GM21360 (cell line): ENCODE data around the gene CYTH4.

Experiments used
- ATAC-seq: cut with Tn5 transposase; IDR thresholded peaks from one replicate; pipeline ENCODE4 v1.9.1; 2021; ENCODE audit warnings: mild to moderate bottlenecking, moderate library complexity; ENCODE audit not compliant: unreplicated experiment

The CYTH4 gene

GRCh38 chr22:37269936-37270678, 12.2 kb upstream of the CYTH4 start:
- ATAC-seq = no peak

DNA sequence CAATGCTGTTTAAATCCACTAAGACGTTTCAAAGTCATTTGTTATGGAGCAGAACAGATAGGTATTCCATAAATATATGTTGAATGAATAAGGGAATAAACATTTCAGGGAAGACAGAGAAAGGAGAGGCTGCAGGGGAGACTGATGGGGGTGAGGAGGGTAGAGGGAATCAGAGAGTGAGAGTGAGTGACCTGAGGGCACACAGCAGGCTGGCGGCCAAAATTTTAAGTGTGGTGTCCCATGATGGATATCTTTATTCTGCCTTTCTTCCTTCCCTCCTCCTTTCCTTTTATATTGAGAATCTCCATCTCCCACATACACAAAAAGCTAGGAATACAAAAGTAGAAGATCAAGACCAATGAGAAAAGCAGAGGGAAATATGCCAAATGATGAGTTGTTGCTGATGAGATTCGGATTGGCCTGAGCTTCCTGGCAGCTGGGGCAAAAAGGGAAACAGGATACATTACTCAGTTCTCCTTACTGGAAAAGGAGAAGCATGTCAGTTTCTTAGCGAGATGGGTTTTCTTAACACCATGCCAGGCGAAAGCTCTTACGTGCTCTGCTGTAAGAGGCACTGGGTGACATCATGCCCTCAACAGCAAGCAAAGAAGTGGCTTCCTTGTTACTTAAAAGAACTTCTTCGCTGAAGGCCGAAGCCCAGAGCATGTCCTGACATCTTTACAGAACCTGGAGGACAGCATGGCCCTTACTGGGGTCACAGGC, 11.2 kb upstream of the CYTH4 start:
- no peak for ATAC-seq

DNA sequence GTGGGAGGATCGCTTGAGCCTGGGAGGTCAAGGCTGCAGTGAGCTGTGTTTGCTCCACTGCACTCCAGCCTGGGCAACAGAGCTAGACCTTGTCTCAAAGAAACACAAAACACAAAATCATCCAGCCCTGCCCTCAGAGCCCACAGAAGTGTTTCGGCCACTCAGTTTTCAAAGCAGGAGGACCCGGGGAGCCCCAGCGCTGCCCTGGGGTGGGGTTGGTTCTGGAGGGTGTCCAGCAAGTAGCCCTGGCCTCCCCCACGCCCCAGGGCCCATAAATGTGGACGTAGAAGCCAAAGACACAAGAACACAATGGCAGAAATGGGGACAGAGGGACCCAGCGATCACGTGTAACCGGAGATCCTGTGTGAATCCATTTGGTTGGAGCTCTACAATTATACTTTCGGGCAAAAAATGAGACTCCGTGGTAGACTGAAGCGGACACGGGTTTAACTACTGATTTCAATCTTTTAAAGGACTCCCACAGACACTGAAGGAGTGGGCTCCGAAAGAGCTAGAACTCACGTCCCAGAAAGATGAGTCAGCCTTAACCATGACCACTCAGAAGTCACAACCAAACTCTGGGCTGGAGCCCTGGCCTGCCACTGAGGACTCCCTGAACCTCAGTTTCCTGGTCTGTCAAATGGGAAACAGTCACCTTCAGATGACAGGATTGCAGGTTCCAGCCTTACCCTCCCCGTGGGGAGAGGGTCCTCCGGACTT, 9.0 kb upstream of the CYTH4 start:
- ATAC-seq = no peak

DNA sequence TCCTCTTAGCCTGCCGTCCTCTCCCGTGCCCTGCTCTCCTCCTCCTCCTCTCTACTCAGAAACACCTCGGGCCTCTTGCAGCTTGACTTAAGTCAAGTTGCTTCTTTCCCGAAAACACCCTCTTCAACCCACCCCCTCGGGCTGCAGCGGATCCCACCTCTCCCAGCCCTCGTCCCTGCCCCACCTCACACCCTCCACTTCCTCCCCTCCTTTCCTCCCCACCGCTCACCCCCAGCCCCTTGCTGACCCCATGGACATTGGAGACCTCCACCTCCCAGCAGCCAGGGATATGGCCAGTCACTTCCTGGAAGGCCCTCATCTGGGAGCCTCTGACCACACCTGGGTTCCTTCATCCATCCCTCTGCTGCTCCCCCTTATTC, 8.5 kb upstream of the CYTH4 start:
- no peak for ATAC-seq

DNA sequence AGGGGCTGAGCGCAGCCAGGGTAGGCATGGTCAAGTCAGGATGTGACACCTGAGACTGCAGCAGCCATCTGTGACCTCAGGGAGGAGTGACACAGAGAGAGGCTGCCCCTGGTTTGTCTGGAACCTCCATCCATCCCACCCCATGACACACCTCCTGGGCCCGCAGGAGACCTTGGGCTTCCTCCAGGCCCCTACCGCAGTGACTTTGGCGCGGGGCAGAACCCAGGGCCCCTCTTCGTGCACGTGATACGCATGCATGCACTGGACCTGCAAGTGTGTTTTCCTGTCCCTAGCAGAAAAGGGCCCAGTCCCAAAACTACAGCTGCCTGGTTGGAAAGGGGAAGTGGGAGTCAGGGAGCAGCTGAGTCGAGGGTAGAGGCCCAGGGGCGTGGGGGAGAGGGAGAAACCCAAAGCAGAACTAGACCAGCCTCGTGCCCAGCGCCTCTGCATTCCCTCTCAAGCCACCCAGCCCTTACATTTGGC, 7.9 kb upstream of the CYTH4 start:
- ATAC-seq = no peak

- ATAC-seq = no peak
These were observed 7.2 kb upstream of the CYTH4 start for GRCh38 chr22:37275134-37275533.

DNA sequence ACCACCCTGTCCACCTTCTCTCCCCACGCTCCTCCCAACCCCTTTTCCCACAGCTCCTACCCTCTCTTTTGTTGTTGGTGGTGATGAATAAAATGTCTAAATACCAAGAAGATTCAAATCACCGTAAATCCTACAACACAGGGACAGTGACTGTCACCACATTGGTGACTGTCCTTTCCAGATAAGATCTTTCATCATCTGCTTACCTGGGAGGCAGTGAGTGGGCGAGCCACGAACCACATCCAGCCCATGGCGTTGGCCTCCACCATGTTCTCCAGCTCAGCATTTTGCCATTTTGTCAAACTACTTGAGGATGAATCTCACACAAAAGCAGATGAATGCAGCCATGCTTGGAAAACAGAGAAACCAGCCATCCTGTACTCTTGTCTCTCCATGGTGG, 6.7 kb upstream of the CYTH4 start:
- ATAC-seq = no peak

- no peak for ATAC-seq
These were observed 5.5 kb upstream of the CYTH4 start for GRCh38 chr22:37276776-37277175.

DNA sequence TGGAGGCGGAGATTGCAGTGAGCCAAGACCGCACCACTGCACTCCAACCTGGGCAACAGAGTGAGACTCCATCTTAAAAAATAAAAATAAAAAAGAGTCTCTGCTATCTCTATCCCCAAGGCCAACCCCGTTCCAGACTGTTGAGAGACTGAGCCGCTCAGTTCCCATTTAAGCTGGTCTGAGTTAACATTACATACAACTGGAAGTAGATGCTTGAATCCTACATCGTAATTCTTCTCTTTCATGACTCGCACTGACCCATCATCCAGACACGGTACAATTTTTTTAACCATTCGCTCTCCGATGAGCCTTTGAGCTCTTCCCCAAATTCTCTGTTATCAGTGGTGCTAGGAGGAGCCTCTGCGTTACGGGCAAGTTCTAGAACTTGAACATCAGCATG, 4.9 kb upstream of the CYTH4 start:
- no peak for ATAC-seq

DNA sequence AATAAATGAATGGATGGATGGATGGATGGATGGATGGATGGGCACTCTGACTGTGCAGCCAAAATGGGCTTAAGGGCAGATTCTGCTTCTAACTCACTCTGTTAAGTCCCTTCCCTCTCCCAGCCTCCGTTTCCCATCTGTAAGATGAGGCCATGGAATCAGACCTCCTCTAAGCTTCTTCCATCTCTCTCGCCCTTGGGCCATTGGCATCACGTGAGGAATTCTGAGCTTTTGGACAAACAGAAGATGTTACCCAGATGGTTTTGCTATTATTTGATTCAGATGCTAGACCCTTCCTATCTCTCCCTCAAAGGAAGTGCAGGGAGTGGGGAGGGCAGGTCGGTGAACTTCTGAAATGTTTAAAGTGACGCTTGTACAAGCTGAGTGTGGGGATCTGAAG, 4.0 kb upstream of the CYTH4 start:
- ATAC-seq = no peak

DNA sequence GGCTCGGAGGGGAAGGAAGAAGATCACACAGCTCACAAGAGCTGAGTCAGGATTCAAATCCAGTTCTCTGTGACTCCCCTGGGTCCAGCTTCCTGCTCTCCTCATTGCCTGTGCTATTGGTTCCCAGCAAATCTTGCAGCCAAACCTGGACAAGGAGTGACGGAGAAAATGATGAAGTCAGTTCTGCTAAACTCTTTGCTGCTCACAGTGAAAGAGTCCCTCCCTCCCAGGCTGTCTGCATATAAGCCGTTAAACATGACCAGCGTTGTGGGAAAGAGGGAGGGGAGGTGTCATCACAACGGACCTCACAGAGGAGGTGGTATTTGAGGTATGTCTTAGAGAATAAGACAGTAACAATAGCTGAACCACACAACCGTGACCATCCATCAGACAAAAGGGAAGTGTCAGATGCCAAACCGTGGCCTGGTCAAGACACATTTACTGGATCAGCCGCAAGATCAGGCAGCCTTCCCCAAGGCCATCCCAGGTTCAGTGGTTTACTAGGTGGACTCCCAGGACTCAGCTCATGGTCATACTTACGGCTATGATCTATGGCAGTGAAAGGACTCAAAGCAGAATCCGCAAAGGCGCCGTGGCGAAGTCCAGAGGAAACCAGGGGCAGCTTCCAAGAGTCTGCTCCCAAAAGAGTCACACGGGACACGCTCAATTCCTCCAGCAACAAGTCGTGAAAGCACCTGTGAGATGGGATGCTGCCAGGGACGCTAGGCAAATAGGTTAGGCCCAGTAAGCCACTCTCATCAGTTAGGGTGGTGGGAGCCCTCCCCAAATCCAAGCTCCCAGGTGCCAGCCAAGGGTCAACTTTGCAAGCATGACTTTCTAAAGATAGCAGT, 2.8 kb upstream of the CYTH4 start:
- no peak for ATAC-seq

DNA sequence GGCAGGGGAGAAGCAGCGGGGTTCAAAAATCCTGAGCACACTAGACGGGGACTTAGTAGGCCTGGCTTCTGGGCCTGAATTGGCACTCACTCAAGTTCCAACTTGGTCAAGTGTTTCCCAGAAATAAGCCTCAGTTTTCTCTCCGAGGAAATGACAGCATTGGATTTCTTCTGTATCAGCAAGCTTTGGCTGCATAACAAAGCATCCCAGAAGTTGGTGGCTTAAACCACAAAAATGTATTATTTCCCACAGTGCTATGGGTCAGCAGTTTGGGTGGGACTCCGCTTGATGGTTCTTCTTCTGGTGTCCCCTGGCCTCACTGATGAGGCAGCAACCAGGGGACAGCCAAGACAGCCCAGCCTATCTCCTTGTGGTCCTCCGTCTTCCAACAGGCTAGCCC, 1.6 kb upstream of the CYTH4 start:
- ATAC-seq = no peak

GRCh38 chr22:37281195-37281594, 1.1 kb upstream of the CYTH4 start:
- no peak for ATAC-seq

GRCh38 chr22:37281646-37282384, 493 bp upstream of the CYTH4 start:
- ATAC-seq = no peak

DNA sequence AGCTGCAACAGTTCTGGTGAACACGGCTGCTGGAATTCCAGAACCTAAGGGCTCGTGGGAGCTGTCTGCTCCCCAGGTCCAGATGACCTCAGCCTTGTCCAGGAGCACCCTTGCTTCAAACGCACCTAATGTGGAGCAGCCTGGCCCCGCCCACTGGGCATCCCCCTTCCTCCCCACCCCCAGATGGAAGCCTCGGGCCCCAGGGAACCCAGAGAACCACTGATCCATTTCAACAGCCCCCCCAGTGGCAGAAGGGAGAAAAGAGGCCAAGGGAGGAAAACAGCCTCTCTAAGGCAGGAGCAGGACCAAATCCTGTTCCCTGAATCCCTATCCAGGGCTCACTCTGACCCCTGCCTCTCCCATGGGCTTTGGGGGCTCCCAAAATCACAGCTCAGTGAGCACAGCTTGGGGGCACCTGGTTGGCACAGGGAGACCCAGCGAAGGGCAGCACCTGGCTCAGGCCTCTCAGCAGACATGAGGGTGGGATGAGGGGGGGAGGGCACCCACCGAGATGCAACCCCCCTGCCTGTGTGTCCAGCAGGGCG, 1.2 kb downstream of the CYTH4 start:
- no peak for ATAC-seq

- ATAC-seq = no peak
These were observed 2.0 kb downstream of the CYTH4 start for GRCh38 chr22:37284126-37284804.

GRCh38 chr22:37284805-37285355, 2.6 kb downstream of the CYTH4 start:
- ATAC-seq = no peak

DNA sequence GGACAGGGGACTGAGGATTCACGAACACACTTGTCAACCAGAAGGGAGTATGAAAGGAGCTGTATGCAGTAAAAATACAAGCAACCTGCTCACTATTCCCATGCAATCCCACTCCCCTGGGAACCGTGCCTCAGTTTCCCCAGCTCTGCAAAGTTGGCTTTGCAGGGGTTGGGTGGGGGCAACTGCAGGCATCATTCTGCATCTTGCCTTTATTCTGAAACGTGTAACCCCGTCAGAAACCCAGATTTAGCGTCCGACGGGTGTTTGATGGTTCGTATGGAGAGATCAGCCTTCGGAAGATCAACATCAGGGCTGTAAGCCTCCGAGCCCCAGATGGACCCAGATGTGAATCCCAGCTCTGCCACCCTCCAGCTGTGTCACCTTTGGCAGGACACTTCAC, 3.6 kb downstream of the CYTH4 start:
- no peak for ATAC-seq

DNA sequence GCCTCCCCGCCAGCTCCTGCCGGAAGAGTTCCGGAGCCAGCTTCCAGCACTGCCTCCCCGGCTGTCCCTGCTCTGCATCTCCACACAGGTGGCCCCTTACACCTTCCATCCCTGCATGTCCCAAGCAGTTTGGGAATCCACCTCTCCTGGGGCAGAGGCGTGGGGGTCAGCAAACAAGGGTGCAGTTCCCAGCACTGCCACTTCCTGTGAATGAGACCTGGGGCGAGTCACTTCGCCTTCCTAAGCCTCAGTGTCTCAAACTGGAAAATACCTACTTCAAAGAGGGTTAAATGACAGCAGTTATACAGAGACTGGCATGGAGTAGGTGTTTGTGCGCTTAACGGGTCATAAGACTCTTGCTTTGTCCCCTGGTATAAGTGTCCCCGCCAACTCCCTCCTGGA, 5.2 kb downstream of the CYTH4 start:
- ATAC-seq = no peak
